Measurements from ENCODE around the gene MAU2. TPM values are rescaled to one million over a fixed set of nuclear protein-coding genes. Genes with fewer than 3 reads are reported as not detected.

The MAU2 gene
- total and polyA plus RNA-seq, 2 of the 8 experiments (the other 6 are each of a cell fraction or from before 2014, with no cell fraction given): 32.0 to 40.8 TPM

- TF ChIP-seq HDAC2 (IDR thresholded peaks at IDR 0.05; ENCODE audit: borderline replicate concordance in 1 of 2, low read depth in 2 of 2, low read length in 2 of 2): peak in 1 of 2 experiments; percentile 28; a peak in 1 of 4 replicates
Observed at GRCh38 chr19:19321141-19321577, 530 bp downstream of the MAU2 start (continued).
